Motor neuron (in vitro differentiated cells): ENCODE measurements around the gene C8B. TPM values are rescaled to one million over a fixed set of nuclear protein-coding genes. Genes with fewer than 3 reads are reported as not detected.

Experiments
- ATAC-seq, 8 experiments: fragments of 200-7000 bp; cut with Tn5 transposase; replicated peaks in 6 of 8; 2 replicates each; pipeline ENCODE4 v1.8.0; 2021; ENCODE audit warnings: mild to moderate bottlenecking in 8 of 8, moderate library complexity in 8 of 8
- H3K27ac ChIP-seq, 2 donors: fragments of 250-450 bp; sonication (Bioruptor Pico); 2 replicates each; pipeline ENCODE4 v1.9.0; 2021; ENCODE audit warnings: antibody characterized with exemption in 2 of 2, mild to moderate bottlenecking in 2 of 2, moderate library complexity in 1 of 2
- H3K4me1 ChIP-seq, 2 donors: fragments of 250-450 bp; sonication (Bioruptor Pico); replicated peaks in 1 of 2; 2 replicates each; pipeline ENCODE4 v1.6.1; 2021; ENCODE audit warnings: antibody characterized with exemption in 2 of 2, mild to moderate bottlenecking in 2 of 2, moderate library complexity in 1 of 2
- H3K4me3 ChIP-seq, 5 donors: fragments of 250-450 bp; sonication (Bioruptor Pico); 2 replicates each; pipeline ENCODE4 v1.9.0; 2021; ENCODE audit warnings: antibody characterized with exemption in 5 of 5, mild to moderate bottlenecking in 5 of 5, moderate library complexity in 4 of 5
- WGBS, 10 experiments: fragments of 450-650 bp; shearing (Covaris generic); methylation state at CpG; one replicate each; pipeline ENCODE4 v1.0.0; 2022; 5-methylcytosine and 5-hydroxymethylcytosine counted together
- in situ Hi-C, 9 experiments: fragments of 400-800 bp; cut with MboI; loops; one replicate each; pipeline ENCODE4 v1.15.0; 2021; ENCODE audit warnings: low sequenced_read_pairs in 9 of 9, low pct_unique_long_range_greater_than_20kb in 2 of 9; ENCODE audit not compliant: unreplicated experiment in 9 of 9
- total RNA-seq, 8 experiments: library from RNA; unstranded; fragments of 300-600 nt; gene quantifications; 2 replicates each; pipeline versions ENCODE4 v1.2.3 to v1.2.4, GENCODE V29; 2022

Gene C8B
- total RNA-seq, 8 experiments from 2014 or later, result 0.19 to 0.55 TPM; not detected in 6

DNA sequence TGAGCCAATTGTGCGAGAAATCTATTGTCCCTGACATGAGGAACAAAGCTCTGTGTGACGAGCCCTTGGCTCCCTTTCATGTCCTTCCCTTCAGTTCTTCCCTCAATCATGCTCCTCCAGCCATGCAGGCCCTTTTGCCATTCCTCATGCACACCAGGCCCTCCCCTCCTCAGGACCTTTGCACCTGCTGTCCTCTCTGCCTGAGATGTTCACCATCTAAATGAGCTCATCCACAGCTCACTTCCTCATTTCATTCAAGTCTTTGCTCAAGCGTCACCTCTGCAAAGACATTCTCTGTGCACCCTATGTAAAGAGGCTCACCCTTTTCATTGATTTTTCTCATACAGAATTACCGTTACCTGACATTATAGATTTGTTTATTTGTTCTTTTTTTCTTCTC is 43.7 kb downstream of the C8B start:
- peaks cover 19 to 25% of the 10 kb centered on the region in 2 donors for H3K4me1 ChIP-seq
- in situ Hi-C loops, result no loop called here
- ATAC-seq, result no peak
- WGBS, 10 experiments, result 50 to 91% (median 71%) methylated on average over 1 to 4 of the region's 4 CpGs
- no peak overlapping the region for H3K27ac ChIP-seq
- no peak overlapping the region for H3K4me3 ChIP-seq

DNA sequence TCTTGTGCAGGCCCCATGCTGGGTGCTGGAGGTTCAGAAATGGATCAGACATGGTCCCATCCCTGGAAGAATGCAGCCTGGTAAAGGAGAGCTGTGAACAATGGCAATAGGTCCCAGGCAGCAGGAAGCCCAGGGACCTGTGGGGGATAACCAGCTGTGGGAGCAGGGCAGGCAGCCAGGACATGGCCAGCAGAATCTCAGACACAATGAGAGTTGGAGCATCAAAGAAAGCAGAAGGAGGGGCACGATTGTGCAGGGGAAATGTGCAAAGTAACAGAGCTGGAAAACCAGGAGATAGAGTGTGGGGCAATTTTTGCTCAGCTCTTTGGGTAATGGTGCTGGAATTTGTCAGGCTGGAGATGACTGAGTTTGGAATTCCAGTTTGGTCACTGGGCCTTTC is 44.3 kb downstream of the C8B start:
- peak in 2 of 8 experiments; percentile 24 to 59 for ATAC-seq
- WGBS, 10 experiments, result 0 to 43% (median 17%) methylated on average over 1 of the region's 1 CpG; no CpG with 5 or more reads in 4 of the 10 experiments
- Histone ChIP-seq H3K4me1 (peaks cover 23 to 29% of the 10 kb centered on the region in 2 donors), H3K4me3 (no peak overlapping the region), H3K27ac (no peak overlapping the region)
- in situ Hi-C loops, result no loop called here

DNA sequence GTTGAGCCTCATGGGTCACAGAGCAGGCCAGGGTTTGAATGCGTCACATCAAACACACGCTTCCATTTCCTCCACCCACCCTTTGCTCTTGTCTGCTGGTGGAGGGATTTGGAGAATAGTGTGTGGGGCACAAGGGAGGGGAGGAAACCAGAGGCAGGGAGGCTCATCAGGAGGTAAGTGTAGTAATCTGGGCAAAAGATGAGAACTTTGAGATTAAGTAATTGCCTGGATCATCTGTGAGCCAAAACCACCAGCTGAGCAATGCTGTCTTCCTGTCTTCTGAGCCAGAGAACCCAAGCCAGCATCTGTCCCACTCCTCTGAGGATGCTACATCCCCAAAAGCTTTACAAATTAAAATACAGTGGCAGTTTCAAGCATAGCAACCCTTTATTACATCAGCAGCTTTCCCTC is 45.2 kb downstream of the C8B start:
- ATAC-seq, result peak in 2 of 8 experiments; percentile 24 to 31
- H3K27ac ChIP-seq, result no peak overlapping the region
- H3K4me3 ChIP-seq, result no peak overlapping the region
- H3K4me1 ChIP-seq, result peaks cover 23 to 29% of the 10 kb centered on the region in 2 donors
- in situ Hi-C loops, result no loop called here
- 40 to 100% (median 80%) methylated on average over 1 to 2 of the region's 2 CpGs; no CpG with 5 or more reads in 3 of the 10 experiments for WGBS, 10 experiments

DNA sequence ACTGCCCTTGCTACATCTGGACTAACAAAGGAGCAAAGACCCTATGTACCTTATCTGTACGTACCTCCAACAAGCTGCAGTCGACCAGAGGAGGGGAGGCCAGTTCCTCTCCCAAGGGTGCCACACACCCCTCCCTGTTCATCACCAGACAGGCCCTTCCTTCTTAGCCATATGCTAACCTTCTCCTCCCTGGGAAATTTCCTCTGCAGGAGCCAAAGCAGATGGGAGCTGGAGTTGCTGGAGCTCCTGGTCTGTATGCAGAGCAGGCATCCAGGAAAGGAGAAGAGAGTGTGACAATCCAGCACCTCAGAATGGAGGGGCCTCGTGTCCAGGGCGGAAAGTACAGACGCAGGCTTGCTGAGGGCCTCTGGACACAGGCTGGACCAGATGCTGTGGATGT is 48.5 kb downstream of the C8B start:
- no peak overlapping the region for H3K4me3 ChIP-seq
- ATAC-seq, result peak in 2 of 8 experiments; percentile 31 to 35
- in situ Hi-C loops, result no loop called here
- H3K4me1 ChIP-seq, result peaks cover 21 to 23% of the 10 kb centered on the region in 2 donors
- 40 to 90% (median 69%) methylated on average over 1 to 4 of the region's 5 CpGs; no CpG with 5 or more reads in 6 of the 10 experiments for WGBS, 10 experiments
- H3K27ac ChIP-seq, result no peak overlapping the region

DNA sequence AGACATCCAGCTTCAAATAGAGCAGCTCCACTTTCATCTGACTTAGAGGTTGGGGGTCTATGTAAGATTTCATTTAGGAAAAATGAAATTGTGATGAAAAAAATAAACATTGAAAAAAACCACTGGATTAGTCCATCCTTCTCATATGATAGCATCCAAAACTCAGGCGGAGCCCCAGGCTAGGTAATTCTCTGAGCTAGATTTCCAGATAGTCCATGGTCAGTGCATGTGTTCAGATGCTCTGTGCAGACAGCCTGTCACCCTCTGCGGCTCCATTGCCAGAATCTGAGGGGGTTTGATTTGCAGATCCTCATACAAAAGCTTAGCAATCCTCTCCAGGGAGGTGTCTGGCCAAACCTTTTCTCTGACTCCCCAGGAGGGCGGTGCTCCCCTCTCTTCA is 49.2 kb downstream of the C8B start:
- Histone ChIP-seq H3K27ac (no peak overlapping the region), H3K4me1 (peaks cover 21 to 22% of the 10 kb centered on the region in 2 donors), H3K4me3 (no peak overlapping the region)
- in situ Hi-C loops, result no loop called here
- ATAC-seq, result no peak
- WGBS, 10 experiments, result 17 to 91% (median 75%) methylated on average over 1 to 3 of the region's 3 CpGs; no CpG with 5 or more reads in 2 of the 10 experiments

DNA sequence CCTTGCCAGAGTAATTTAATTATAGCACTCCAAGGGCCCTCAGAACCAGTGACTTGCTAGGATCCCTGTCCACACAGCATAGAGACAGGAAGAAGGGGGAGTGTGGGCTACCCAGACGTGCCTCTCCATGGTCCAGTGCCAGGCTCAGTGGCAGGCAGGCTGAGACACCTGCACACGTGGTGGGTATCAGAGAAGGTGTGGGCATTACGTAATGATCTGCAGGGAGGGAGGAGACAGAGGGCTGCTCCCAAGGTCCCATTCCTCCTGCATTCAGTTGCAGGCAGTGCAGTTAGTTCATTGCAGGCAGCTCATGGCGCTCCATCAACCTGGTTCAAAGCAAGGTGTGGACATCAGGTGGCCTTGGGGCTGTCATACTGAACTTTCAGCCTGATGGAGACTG is 49.9 kb downstream of the C8B start:
- no peak for ATAC-seq
- H3K4me1 ChIP-seq, result peaks cover 15 to 16% of the 10 kb centered on the region in 2 donors
- WGBS, 10 experiments, result 60 to 100% (median 100%) methylated on average over 1 of the region's 4 CpGs; no CpG with 5 or more reads in 6 of the 10 experiments
- H3K27ac ChIP-seq, result no peak overlapping the region
- H3K4me3 ChIP-seq, result no peak overlapping the region
- in situ Hi-C loops, result no loop called here

DNA sequence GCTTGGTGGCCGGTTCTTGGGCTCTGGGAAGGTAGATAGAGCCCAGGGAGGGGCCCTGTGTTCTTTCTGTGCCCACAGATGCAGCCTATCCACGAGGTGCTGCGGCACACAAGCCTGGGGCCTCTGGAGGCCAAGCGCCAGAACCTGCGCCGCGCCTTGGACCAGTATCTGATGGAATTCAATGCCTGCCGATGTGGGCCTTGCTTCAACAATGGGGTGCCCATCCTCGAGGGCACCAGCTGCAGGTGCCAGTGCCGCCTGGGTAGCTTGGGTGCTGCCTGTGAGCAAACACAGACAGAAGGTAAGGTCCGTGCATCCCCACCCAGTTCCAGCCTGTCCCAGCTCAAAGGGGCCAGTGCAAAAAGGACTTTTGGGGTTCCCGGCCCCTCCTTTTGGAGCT is 53.5 kb downstream of the C8B start:
- in situ Hi-C loops, result no loop called here
- ATAC-seq, result no peak
- 82 to 100% (median 87%) methylated on average over 2 to 12 of the region's 12 CpGs; no CpG with 5 or more reads in 6 of the 10 experiments for WGBS, 10 experiments
- Histone ChIP-seq H3K27ac (no peak overlapping the region), H3K4me3 (no peak overlapping the region), H3K4me1 (peaks cover 6 to 7% of the 10 kb centered on the region in 2 donors)

DNA sequence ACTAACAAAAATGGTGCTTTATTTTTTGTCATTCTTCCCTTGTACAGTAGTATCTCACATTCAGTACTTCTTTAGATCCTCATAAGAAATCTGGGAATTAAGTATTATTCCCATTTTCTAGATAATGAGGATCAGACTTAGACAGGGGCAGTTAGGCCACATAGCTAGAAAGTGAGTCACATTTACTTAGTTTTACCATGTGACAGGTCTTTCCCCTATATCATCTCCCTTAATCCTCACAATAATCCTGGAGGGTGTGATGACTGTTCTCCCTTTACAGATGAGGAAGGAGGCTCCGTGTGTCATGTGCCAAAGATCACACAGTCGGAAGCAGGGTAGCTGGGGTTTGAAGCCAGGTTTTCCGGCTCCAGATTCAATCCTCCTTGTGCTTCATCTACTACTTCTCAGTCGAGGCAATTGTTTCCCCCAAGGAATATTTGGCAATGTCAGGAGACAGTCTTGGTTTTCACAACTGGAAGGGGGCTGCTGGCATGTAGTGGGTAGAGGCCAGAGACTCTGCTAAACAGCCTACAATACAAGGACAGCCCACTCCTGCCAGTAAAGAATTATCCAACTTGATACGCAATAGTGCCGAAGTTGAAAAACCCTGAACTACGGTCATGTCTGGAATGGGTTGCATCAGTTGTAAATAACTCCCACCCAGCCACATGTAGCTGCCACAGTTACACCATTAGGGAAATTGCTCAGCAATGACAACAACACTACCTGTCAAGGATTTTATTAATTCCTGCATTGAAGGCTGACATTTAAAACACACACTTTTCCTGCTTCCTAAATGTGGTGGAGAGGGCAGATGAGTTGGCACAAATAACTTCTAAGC is 54.5 kb downstream of the C8B start:
- no peak overlapping the region for H3K27ac ChIP-seq
- H3K4me1 ChIP-seq, result no peaks in the 10 kb centered on the region
- no peak overlapping the region for H3K4me3 ChIP-seq
- ATAC-seq, result peak in 5 of 8 experiments; percentile 21 to 65 (median 29)
- 25 to 90% (median 79%) methylated on average over 2 to 7 of the region's 7 CpGs; no CpG with 5 or more reads in 2 of the 10 experiments for WGBS, 10 experiments
- in situ Hi-C loops, result no loop called here

DNA sequence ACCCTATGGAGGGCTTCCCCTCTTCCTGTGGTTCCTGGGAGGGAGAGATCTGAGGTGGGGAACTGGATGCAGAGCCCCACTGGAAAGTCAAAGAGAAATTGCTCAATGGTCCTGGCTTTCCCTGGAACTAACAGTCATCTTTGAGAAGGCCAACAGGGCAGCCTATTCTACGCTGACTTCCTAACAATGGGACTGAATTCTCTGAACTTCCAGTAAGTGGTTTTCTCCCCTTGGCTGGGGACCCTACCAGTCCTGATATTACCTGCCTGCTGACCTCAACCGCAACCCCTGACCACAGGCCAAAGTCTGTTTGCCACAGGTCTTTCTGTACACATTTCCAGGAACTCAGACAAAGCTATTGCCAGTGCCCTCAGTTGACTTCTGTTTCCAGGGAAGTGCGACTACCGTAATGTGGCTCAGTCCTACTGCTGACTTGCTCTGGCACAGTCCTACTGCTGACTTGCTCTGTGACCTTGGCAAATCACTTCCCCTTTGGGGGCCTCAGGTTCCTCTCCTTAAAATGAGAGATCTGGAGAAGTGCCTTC is 55.3 kb downstream of the C8B start:
- ATAC-seq, result no peak
- H3K27ac ChIP-seq, result no peak overlapping the region
- H3K4me3 ChIP-seq, result no peak overlapping the region
- 60 to 100% (median 95%) methylated on average over 2 to 4 of the region's 4 CpGs; no CpG with 5 or more reads in 1 of the 10 experiments for WGBS, 10 experiments
- peaks cover 0 to 7% of the 10 kb centered on the region in 2 donors for H3K4me1 ChIP-seq
- in situ Hi-C loops, result no loop called here

DNA sequence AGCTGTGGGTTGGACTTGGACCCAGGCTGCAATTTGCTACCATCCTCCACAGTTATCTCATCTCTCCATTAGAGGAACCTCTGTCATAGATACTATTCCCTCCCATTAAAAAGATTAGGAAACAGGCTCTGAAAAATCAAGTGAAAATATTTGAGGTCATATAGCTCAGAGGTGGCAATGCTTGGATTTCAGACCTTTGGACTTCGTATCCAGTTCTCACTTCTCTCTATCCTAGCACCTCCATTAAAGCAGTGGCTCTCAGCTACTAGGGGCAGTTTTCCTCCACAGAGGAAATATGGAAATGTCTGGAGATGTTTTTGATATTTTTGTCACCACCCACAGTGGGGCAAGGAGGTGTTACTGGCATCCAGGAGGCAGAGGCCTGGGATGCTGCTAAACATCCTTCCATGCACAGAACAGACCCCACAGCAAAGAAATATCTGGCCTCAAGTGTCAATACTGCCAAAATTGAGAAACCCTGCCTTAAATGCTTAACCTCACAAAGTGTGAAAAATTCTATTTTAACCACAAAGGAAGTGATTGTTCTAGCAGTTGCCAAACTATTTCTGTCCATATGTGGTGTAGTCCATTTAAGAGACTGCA is 57.1 kb downstream of the C8B start:
- in situ Hi-C loops, result no loop called here
- H3K4me1 ChIP-seq, result peaks cover 11 to 19% of the 10 kb centered on the region in 2 donors
- H3K27ac ChIP-seq, result no peak overlapping the region
- H3K4me3 ChIP-seq, result no peak overlapping the region
- 78 to 100% (median 83%) methylated on average over 1 of the region's 1 CpG; no CpG with 5 or more reads in 5 of the 10 experiments for WGBS, 10 experiments
- no peak for ATAC-seq

DNA sequence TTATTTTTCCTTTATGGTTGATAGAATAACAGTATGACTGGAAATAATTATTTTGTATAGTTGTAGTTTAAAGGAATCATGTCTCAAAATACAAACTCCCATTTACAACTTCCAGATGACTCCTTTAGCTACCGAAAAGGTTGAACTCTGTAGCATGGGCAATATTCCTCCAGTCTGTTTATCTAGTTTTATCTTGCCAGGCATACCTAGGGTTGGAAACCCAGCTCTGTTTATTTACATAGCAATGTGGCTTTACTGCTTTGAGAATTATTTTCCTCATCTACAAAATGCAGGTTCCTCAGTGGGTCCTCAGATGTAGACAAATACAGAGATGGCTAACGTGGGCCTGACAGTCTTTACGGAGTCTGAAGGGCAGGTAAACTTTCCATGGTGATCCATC is 60.1 kb downstream of the C8B start:
- no peak overlapping the region for H3K4me3 ChIP-seq
- 0 to 94% (median 86%) methylated on average over 1 to 3 of the region's 3 CpGs; no CpG with 5 or more reads in 1 of the 10 experiments for WGBS, 10 experiments
- peaks cover 11 to 19% of the 10 kb centered on the region in 2 donors for H3K4me1 ChIP-seq
- no peak overlapping the region for H3K27ac ChIP-seq
- ATAC-seq, result no peak
- in situ Hi-C loops, result no loop called here

DNA sequence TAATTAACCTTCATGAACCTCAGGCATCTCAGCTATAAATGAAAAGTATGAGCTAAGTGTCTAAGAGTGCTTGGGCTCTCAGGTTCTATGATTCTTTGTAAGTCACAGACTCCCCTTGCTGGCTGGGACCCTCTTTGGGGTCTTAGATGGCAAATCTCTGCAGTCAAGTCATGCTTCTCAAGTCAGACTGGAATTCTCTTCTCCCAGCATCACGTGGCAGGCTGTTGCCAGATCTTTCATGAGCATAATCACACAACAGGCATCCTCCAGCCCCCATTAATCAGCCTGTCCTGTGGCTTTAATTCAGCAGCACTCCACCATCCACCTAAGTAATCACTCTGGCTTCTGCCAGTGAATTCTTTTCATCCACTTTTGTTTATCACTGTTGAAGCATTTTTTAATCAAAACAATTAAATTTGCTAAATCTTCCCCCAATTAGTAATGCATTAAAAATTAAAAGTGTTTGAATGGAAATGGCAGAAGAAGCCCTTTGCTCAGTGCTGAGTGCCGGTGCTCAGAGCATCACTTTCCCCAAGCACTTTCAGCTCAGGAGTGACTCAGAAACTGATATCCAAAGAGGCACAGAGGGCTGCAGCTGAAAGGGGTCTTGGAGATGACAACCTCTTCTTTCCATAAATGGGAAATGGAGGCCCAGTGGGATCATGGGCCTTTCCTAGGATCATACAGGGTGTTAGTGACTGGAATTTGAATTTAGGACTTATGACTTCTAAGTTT is 61.0 kb downstream of the C8B start:
- in situ Hi-C loops, result no loop called here
- 31 to 100% (median 46%) methylated on average over 1 to 2 of the region's 2 CpGs; no CpG with 5 or more reads in 3 of the 10 experiments for WGBS, 10 experiments
- Histone ChIP-seq H3K27ac (no peak overlapping the region), H3K4me3 (no peak overlapping the region), H3K4me1 (peaks cover 11 to 19% of the 10 kb centered on the region in 2 donors)
- ATAC-seq, result peak in 5 of 8 experiments; percentile 95 to 98 (median 96)
